ENCODE data around the gene ZNF275. TPM values are rescaled to one million over a fixed set of nuclear protein-coding genes. Genes with fewer than 3 reads are reported as not detected.

ZNF275 gene
- total RNA-seq, 1 experiment from 2014 or later, result 9.8 TPM

DNA sequence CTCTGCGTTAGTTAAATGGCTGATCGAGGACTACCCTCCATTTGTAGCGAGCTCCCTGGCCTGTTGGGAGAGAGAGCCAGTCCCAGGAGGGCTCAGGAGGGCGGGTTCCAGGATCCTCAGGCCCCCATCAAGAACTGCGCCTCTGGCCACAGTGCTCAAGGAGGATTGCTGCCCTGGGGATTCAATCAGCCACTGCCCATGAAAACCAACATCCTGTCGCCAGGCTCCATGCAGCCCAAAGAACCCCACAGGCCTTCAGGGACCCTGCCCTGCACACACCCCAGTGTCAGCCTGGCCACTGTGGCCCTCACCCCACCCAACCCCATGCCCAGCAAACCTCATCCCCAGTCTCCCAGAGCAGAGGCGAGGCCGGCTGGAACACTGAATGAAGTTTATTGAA lies 16.6 kb upstream of the ZNF275 start:
- ChIA-PET POLR2A (no interaction called here), RAD21 (ENCODE audit: low non-redundant PET in 1 of 2, low total read pairs in 2 of 2, uncharacterized antibody in 2 of 2, unreplicated experiment in 2 of 2) (no interaction called here), CTCF (no interaction called here)
- Histone ChIP-seq H3K27ac (ENCODE audit: low read depth, low read length) (no peak overlapping the region), H3K4me1 (ENCODE audit: control insufficient read depth in 1 of 2, insufficient read depth in 2 of 2, low read length in 2 of 2) (no peaks in the 10 kb centered on the region), H3K36me3 (ENCODE audit: control insufficient read depth in 1 of 2, insufficient read depth in 2 of 2, low read length in 2 of 2) (no peaks in the 10 kb centered on the region), H3K27me3 (ENCODE audit: insufficient read depth, low read length) (no peaks in the 10 kb centered on the region), H2AFZ (ENCODE audit: low read depth, low read length, poor library complexity, severe bottlenecking) (no peak overlapping the region), H3K4me3 (replicated peaks in 1 of 2; ENCODE audit: low read depth in 1 of 2, low read length in 2 of 2) (no peak overlapping the region), H3K9me3 (ENCODE audit: control insufficient read depth in 1 of 2, insufficient read depth in 1 of 2, low read depth in 1 of 2, low read length in 2 of 2) (no peaks in the 10 kb centered on the region), H3K9ac (ENCODE audit: low read length) (no peak overlapping the region), H3K9me2 (ENCODE audit: insufficient read depth) (no peaks in the 10 kb centered on the region), H4K20me1 (ENCODE audit: insufficient read depth) (no peaks in the 10 kb centered on the region), H3K79me2 (ENCODE audit: insufficient read depth, low read length) (no peaks in the 10 kb centered on the region), H3K4me2 (ENCODE audit: low read length) (no peak overlapping the region)
- intact Hi-C loops (cut with micrococcal nuclease), result no loop called here
- DNase-seq (ENCODE audit: low read depth, low spot score) (no peak), ATAC-seq (no peak)
- BruUV-seq (replicated peaks), result no TSS peak
- TF ChIP-seq, protein P1, sequence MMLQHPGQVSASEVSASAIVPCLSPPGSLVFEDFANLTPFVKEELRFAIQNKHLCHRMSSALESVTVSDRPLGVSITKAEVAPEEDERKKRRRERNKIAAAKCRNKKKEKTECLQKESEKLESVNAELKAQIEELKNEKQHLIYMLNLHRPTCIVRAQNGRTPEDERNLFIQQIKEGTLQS (IDR thresholded peaks at IDR 0.05), result no peak
- no peak for TF ChIP-seq SRF (IDR thresholded peaks at IDR 0.05; ENCODE audit: low read depth)

DNA sequence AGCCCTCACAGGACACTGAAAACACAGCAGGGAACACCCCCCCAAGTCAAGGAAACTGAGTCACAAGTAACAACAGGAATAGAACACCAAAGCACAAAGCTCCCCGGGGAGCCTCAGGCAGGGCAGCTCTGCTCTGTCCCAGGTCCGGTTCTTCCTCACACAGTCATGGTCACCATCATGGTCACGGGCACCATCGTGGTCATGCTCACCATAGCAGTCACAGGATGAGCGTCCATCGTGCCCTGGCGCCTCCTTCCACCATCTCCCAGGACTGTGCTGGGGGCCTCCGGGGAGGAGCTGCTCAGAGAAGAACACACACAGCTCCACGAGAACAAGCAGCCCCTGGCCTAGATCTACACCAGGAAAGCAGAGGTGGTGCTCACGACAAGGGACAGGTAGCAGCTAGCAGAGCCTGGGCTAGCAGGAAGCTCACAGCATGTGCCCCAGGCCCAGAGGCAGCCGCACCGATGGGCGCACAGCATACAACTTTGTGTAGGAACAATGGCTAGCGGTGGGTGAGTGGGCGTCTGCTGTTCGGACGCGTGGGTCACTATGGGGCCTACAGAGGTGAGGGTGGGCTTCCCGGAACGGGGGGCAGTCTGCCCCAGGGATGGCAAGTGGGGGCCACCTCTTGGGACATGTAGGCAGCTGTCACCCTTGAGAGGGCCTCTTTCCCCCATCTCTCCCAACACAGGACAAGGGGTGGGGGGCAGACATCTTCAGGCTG lies 15.8 kb upstream of the ZNF275 start:
- DNase-seq (ENCODE audit: low read depth, low spot score), result no peak
- H3K4me2 ChIP-seq (ENCODE audit: low read length), result no peak overlapping the region
- no peak for ATAC-seq

More for the DNA sequence above, 15.8 kb upstream of the ZNF275 start:
- Histone ChIP-seq H3K27me3 (ENCODE audit: insufficient read depth, low read length) (no peaks in the 10 kb centered on the region), H2AFZ (ENCODE audit: low read depth, low read length, poor library complexity, severe bottlenecking) (no peak overlapping the region), H3K36me3 (ENCODE audit: control insufficient read depth in 1 of 2, insufficient read depth in 2 of 2, low read length in 2 of 2) (no peaks in the 10 kb centered on the region), H3K4me1 (ENCODE audit: control insufficient read depth in 1 of 2, insufficient read depth in 2 of 2, low read length in 2 of 2) (no peaks in the 10 kb centered on the region), H3K27ac (ENCODE audit: low read depth, low read length) (no peak overlapping the region), H3K9me3 (ENCODE audit: control insufficient read depth in 1 of 2, insufficient read depth in 1 of 2, low read depth in 1 of 2, low read length in 2 of 2) (no peaks in the 10 kb centered on the region), H3K4me3 (replicated peaks in 1 of 2; ENCODE audit: low read depth in 1 of 2, low read length in 2 of 2) (no peak overlapping the region), H4K20me1 (ENCODE audit: insufficient read depth) (no peaks in the 10 kb centered on the region), H3K9ac (ENCODE audit: low read length) (no peak overlapping the region), H3K9me2 (ENCODE audit: insufficient read depth) (no peaks in the 10 kb centered on the region), H3K79me2 (ENCODE audit: insufficient read depth, low read length) (no peaks in the 10 kb centered on the region)
- intact Hi-C loops (cut with micrococcal nuclease), result no loop called here
- TF ChIP-seq TCF7L2 (IDR thresholded peaks at IDR 0.05; ENCODE audit: borderline replicate concordance, extremely low read depth, insufficient read depth, insufficient read length), result no peak
- no peak for TF ChIP-seq SP1 (IDR thresholded peaks at IDR 0.05; ENCODE audit: low read depth)
- TF ChIP-seq RAD21 (IDR thresholded peaks at IDR 0.05; ENCODE audit: low read depth), result no peak
- TF ChIP-seq, protein P2, sequence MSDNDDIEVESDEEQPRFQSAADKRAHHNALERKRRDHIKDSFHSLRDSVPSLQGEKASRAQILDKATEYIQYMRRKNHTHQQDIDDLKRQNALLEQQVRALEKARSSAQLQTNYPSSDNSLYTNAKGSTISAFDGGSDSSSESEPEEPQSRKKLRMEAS (IDR thresholded peaks at IDR 0.05), result no peak
- no peak for TF ChIP-seq ELF1 (IDR thresholded peaks at IDR 0.05; ENCODE audit: borderline replicate concordance, low read depth)
- TF ChIP-seq FOSL1 (IDR thresholded peaks at IDR 0.05; ENCODE audit: low read depth), result no peak
- CTCF ChIA-PET, result no interaction called here
- POLR2A ChIA-PET, result no interaction called here
- RAD21 ChIA-PET (ENCODE audit: low non-redundant PET in 1 of 2, low total read pairs in 2 of 2, uncharacterized antibody in 2 of 2, unreplicated experiment in 2 of 2), result no interaction called here
- BruUV-seq (replicated peaks), result no TSS peak

All from HCT116 (cell line).